Measurements from ENCODE around the gene IRF2BP1. TPM values are rescaled to one million over a fixed set of nuclear protein-coding genes. Genes with fewer than 3 reads are reported as not detected.

The IRF2BP1 gene
- total RNA-seq, 4 donors from 2014 or later, result 24.7 to 36.9 (median 30.7) TPM

DNA sequence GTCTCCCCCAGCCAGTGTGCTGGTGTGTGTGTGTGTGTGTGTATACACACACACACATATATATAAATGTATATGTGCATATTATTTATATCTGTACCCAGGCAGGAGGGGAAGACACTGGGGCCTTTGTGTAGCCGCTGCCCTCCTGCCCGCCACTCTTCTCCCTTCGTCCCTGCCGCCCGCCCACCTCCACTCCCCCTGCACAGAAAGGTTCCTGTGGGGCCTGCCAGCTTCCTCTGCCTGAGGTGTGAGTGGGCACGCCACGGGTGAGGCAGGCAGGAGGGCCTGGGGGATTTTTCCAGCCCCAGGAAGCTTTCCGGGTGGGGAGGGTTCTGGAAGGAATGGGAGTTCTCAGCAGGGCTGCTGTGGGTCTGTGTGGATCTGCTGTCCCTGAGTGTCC lies 6.9 kb downstream of the IRF2BP1 start:
- Histone ChIP-seq H3K27ac (no peak overlapping the region), H3K9me3 (no peaks in the 10 kb centered on the region), H3K4me3 (no peak overlapping the region), H3K4me1 (peaks cover 40% of the 10 kb centered on the region), H3K27me3 (no peaks in the 10 kb centered on the region), H3K36me3 (no peaks in the 10 kb centered on the region)
- no peak for DNase-seq (ENCODE audit: low spot score in 2 of 2)
- WGBS, result 61% methylated on average over 8 of the region's 8 CpGs
- TF ChIP-seq, protein P1, sequence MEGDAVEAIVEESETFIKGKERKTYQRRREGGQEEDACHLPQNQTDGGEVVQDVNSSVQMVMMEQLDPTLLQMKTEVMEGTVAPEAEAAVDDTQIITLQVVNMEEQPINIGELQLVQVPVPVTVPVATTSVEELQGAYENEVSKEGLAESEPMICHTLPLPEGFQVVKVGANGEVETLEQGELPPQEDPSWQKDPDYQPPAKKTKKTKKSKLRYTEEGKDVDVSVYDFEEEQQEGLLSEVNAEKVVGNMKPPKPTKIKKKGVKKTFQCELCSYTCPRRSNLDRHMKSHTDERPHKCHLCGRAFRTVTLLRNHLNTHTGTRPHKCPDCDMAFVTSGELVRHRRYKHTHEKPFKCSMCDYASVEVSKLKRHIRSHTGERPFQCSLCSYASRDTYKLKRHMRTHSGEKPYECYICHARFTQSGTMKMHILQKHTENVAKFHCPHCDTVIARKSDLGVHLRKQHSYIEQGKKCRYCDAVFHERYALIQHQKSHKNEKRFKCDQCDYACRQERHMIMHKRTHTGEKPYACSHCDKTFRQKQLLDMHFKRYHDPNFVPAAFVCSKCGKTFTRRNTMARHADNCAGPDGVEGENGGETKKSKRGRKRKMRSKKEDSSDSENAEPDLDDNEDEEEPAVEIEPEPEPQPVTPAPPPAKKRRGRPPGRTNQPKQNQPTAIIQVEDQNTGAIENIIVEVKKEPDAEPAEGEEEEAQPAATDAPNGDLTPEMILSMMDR (IDR thresholded peaks at IDR 0.05), result no peak
- no peak for TF ChIP-seq POLR2AphosphoS5 (IDR thresholded peaks at IDR 0.05)
- TF ChIP-seq POLR2A (IDR thresholded peaks at IDR 0.05), result no peak
- no peak for TF ChIP-seq EP300 (IDR thresholded peaks at IDR 0.05)

DNA sequence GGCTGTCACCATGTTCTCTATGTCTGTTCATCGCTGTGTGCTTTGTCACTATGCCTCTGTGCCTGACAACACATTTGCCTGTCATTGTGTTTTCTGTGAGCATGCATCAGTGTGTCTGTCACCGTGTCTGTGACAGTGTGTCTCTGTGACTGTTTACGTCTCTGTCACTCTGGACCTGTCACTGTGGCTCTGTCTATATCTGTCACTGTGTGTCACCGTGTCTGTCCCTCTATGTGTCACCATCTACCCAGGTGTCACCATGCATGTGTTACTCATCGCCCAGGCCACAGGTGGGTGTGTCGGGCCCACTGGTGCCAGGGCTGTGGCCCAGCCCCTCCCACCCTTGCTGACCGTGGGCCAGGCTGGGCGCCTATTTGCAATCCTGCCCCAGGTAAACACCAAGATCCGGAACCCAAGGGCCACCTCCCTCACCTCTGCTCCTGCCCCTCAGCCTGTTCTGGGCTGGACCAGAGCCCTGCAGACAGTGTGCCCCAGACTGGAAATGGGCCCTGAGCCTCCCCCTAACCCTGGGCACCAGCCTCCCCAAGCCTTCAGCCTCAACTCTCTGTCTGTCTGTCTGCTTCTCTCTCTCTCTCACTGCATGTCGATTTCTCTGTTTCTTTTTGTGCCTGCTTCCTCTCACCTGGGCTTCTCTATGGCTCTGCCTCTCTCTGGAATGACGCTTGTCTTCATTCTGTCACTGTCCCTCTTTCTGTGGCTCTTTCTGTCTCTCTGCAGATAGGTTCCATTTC lies 7.7 kb downstream of the IRF2BP1 start:
- H3K27ac ChIP-seq, result peak overlapping the region; percentile 3
- TF ChIP-seq POLR2A (IDR thresholded peaks at IDR 0.05), result no peak
- TF ChIP-seq, protein P1 (IDR thresholded peaks at IDR 0.05), result no peak
- no peak for TF ChIP-seq EP300 (IDR thresholded peaks at IDR 0.05)
- TF ChIP-seq POLR2AphosphoS5 (IDR thresholded peaks at IDR 0.05), result no peak
- peaks cover 31% of the 10 kb centered on the region for H3K4me1 ChIP-seq
- no peaks in the 10 kb centered on the region for H3K9me3 ChIP-seq
- H3K4me3 ChIP-seq, result no peak overlapping the region
- H3K36me3 ChIP-seq, result no peaks in the 10 kb centered on the region
- no peak for DNase-seq (ENCODE audit: low spot score in 2 of 2)
- no peaks in the 10 kb centered on the region for H3K27me3 ChIP-seq
- 79% methylated on average over 10 of the region's 11 CpGs for WGBS

DNA sequence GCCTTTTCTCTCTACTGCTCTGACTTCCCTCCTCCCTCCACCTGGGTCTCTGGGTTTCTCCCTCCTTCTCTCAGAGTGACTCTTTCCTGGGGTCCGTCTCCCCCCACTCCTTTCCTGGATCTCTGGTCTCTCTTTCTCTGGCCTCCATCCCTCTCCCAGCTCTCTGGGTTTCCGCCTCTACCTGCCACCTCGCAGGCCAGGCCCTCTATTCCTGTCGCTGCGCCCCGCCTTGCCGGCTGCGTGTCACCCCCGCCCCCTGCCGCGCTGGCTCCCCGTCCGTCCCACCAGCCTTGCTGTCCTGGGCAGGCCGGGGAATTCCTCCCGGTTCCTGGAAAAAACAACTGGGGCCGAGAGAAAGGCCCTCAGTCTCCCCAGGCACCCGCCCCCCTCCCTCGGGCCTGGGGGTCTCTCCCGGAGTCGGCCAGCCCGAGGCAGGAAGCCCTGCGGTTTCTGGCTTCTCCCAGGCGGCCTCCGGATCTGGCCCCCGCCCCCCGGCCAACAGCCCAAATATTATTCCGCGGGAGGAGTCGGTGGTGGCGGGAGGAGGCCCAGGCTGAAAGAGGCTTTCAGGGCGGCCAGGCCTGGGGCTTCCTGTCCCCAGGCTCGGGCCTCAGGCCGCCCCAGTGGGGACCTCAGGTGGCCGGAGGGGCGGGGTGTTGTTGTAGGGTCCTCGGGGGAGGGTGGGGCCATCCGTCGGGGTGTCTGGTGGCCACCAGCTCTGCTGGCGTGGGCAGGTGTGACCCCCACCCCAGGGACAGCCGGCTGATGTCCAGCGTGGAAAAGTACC lies 9.3 kb downstream of the IRF2BP1 start:
- TF ChIP-seq POLR2AphosphoS5 (IDR thresholded peaks at IDR 0.05) (no peak), EP300 (IDR thresholded peaks at IDR 0.05) (no peak), POLR2A (IDR thresholded peaks at IDR 0.05) (no peak)
- TF ChIP-seq, protein P1 (IDR thresholded peaks at IDR 0.05), result no peak
- no peak for DNase-seq (ENCODE audit: low spot score in 2 of 2)
- Histone ChIP-seq H3K27me3 (no peaks in the 10 kb centered on the region), H3K9me3 (no peaks in the 10 kb centered on the region), H3K4me3 (peak overlapping the region; percentile 41), H3K4me1 (peaks cover 19% of the 10 kb centered on the region), H3K27ac (peak overlapping the region; percentile 57), H3K36me3 (no peaks in the 10 kb centered on the region)
- WGBS, result 6% methylated on average over 19 of the region's 41 CpGs

DNA sequence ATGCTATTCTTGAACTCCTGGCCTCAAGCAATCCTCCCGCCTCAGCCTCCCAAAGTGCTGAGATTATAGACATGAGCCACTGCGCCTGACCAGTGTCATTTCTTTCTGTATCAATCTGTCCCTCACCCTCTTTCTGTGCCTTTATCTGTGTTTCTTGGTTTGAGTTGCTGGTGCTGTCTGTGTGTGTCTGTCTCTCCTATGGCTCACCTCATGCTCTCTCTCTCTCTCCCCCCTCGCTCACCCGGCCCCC lies 9.9 kb downstream of the IRF2BP1 start:
- Histone ChIP-seq H3K27ac (no peak overlapping the region), H3K36me3 (no peaks in the 10 kb centered on the region), H3K27me3 (no peaks in the 10 kb centered on the region), H3K9me3 (no peaks in the 10 kb centered on the region), H3K4me1 (peaks cover 19% of the 10 kb centered on the region), H3K4me3 (peak overlapping the region; percentile 41)
- no peak for DNase-seq (ENCODE audit: low spot score in 2 of 2)
- WGBS, result 68% methylated on average over 4 of the region's 4 CpGs
- no peak for TF ChIP-seq EP300 (IDR thresholded peaks at IDR 0.05)
- TF ChIP-seq, protein P1 (IDR thresholded peaks at IDR 0.05), result no peak
- no peak for TF ChIP-seq POLR2A (IDR thresholded peaks at IDR 0.05)
- TF ChIP-seq POLR2AphosphoS5 (IDR thresholded peaks at IDR 0.05), result no peak

DNA sequence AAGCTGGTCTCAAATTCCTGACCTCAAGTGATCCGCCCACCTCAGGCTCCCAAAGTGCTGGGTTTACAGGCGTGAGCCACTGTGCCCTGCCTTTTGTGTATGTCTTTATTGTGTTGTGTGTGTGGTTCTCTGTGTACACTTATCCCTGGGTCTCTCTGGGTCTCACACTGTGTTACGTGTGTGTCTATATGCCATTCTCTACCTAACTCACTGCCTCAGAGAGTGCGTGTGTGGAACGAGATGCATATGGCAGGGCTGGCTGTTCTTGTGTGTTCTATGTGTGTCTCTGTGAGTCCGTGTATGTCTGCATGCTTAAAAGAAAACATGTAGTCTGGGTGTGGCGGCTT lies 11.3 kb downstream of the IRF2BP1 start:
- H3K4me1 ChIP-seq, result peaks cover 19% of the 10 kb centered on the region
- no peaks in the 10 kb centered on the region for H3K36me3 ChIP-seq
- no peak overlapping the region for H3K4me3 ChIP-seq
- no peak for DNase-seq (ENCODE audit: low spot score in 2 of 2)
- TF ChIP-seq EP300 (IDR thresholded peaks at IDR 0.05) (no peak), POLR2AphosphoS5 (IDR thresholded peaks at IDR 0.05) (no peak)
- TF ChIP-seq, protein P1 (IDR thresholded peaks at IDR 0.05), result no peak
- H3K27ac ChIP-seq, result no peak overlapping the region
- no peaks in the 10 kb centered on the region for H3K9me3 ChIP-seq
- H3K27me3 ChIP-seq, result no peaks in the 10 kb centered on the region
- WGBS, result 93% methylated on average over 7 of the region's 7 CpGs
